Measurements from ENCODE around the gene SLC12A7. TPM values are rescaled to one million over a fixed set of nuclear protein-coding genes. Genes with fewer than 3 reads are reported as not detected.

The SLC12A7 gene
- total RNA-seq, 1 donor, result 3.4 TPM

DNA sequence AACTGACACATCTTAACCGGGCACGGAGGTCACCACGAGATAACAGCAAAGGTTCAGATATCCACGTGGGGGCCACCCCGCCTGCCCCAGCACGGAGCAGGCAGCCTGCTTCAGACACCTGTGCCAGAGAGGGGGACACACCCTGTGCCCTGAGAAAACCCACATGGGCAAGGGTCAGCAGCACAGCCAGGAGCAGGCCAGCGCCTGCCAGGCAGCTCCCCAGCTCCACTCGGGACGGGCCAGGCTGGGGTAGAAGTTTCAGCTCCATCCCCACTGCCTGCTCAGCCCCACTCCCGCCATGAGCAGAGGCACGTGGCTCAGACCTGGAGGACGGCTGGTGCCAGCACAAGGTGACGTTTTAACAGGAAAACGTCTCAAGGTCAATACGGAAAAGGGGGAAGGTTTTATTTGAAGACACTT lies 22.2 kb downstream of the SLC12A7 start:
- TF ChIP-seq, protein P1, sequence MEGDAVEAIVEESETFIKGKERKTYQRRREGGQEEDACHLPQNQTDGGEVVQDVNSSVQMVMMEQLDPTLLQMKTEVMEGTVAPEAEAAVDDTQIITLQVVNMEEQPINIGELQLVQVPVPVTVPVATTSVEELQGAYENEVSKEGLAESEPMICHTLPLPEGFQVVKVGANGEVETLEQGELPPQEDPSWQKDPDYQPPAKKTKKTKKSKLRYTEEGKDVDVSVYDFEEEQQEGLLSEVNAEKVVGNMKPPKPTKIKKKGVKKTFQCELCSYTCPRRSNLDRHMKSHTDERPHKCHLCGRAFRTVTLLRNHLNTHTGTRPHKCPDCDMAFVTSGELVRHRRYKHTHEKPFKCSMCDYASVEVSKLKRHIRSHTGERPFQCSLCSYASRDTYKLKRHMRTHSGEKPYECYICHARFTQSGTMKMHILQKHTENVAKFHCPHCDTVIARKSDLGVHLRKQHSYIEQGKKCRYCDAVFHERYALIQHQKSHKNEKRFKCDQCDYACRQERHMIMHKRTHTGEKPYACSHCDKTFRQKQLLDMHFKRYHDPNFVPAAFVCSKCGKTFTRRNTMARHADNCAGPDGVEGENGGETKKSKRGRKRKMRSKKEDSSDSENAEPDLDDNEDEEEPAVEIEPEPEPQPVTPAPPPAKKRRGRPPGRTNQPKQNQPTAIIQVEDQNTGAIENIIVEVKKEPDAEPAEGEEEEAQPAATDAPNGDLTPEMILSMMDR (IDR thresholded peaks at IDR 0.05; ENCODE audit: insufficient read depth, low read length), result no peak
- DNase-seq (ENCODE audit: low read depth), result no peak
- no peak overlapping the region for H3K4me3 ChIP-seq (ENCODE audit: low read depth, low read length)

DNA sequence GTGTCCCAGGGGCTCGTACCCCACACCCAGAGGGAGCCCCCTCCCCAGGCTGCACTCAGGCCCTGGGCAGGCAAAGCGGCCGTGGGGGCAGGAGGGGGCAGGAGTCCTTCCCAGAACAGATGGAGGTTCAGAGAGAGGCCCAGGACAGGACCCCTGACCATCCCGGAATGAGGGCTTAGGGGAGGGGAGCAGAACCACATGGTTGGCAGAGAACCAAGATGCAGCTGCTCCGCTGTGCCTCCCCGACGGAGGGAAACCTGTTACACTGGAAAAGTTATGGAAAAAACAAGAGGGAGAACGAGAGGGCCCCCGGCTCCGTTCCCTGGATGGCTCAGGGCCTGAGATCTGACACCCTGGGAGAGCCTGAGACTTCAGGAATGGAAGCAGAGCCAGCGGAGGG lies 22.7 kb downstream of the SLC12A7 start:
- H3K4me3 ChIP-seq (ENCODE audit: low read depth, low read length), result no peak overlapping the region
- TF ChIP-seq, protein P1 (IDR thresholded peaks at IDR 0.05; ENCODE audit: insufficient read depth, low read length), result no peak
- DNase-seq (ENCODE audit: low read depth), result no peak

DNA sequence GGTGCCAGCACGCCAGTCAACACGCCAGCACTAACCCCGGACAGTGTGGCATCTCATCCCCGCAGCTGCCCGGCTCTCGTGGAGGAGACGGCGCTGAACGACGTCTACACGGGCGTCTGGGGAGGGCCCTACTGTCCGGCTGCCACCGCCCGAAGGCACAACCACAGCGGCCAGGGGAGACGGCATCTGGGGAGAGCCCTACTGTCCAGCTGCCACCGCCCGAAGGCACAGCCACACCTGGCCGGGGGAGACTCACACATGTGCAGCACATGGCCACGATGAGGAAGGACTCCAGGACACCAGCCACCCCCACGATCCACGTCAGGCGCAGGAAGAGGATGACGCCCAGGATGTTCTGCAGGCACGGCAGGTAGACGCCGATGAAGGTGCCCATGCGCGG lies 23.1 kb downstream of the SLC12A7 start:
- no peak overlapping the region for H3K4me3 ChIP-seq (ENCODE audit: low read depth, low read length)
- DNase-seq (ENCODE audit: low read depth), result no peak
- TF ChIP-seq, protein P1 (IDR thresholded peaks at IDR 0.05; ENCODE audit: insufficient read depth, low read length), result no peak

DNA sequence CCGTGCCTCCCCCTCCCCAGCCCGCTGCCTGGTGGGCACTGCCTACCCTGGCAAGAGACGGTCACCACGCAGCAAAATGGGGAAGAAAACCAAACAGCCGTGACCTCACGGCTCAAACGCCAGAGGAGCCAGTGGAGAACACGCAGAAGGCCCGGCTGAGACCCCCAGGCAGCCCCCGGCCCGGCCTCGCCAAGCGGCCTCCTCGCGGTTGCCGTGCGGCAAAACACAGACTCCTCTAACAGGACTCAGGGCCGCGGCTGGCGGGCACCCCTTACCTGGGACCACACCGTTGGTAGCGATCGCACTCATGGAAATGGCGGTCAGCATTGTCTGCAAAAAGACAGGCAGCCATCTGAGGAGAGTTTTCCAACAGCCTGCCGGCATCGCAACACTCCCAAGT lies 23.8 kb downstream of the SLC12A7 start:
- H3K4me3 ChIP-seq (ENCODE audit: low read depth, low read length), result no peak overlapping the region
- TF ChIP-seq, protein P1 (IDR thresholded peaks at IDR 0.05; ENCODE audit: insufficient read depth, low read length), result no peak
- DNase-seq (ENCODE audit: low read depth), result no peak

DNA sequence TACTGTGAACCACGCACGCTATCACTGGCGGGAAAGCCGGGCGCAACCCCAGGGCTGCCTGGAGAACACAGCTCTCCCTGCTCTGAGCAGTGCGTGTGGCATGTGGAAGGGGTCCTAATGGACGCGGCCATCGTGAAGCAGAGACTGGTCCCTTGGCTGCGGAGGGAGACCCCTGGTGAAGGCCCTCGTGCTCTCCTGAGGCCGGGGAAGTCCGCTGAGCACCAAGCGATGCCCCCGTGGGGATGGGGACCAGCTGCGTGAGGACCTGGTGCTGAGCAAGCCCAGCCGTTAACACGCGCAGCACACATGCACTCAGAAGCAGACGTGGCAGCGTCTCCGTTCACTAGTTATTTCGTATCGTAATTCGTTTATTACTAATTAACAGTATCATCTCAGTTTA lies 24.4 kb downstream of the SLC12A7 start:
- H3K4me3 ChIP-seq (ENCODE audit: low read depth, low read length), result no peak overlapping the region

DNA sequence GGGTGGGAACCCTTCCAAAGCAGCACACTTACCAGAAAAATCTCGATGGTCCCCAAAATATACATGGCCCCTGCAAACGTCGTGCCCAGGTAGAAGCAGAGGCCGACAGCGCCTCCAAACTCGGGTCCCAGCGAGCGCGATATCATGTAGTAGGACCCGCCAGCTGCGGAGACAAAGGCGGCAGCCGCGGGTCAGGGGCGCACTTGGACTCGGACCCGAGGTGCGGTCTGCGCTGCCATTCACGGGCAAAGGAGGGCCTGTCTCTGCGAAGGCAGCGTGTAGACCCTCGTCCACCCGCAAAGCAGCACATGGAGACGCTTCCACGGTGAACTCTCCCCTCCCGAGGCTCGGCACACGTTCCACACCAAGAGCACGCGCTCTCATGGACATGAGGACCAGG lies 25.0 kb downstream of the SLC12A7 start:
- no peak for DNase-seq (ENCODE audit: low read depth)
- TF ChIP-seq, protein P1 (IDR thresholded peaks at IDR 0.05; ENCODE audit: insufficient read depth, low read length), result no peak
- H3K4me3 ChIP-seq (ENCODE audit: low read depth, low read length), result no peak overlapping the region

More for the DNA sequence above, 24.4 kb downstream of the SLC12A7 start:
- TF ChIP-seq, protein P1 (IDR thresholded peaks at IDR 0.05; ENCODE audit: insufficient read depth, low read length), result no peak
- no peak for DNase-seq (ENCODE audit: low read depth)

DNA sequence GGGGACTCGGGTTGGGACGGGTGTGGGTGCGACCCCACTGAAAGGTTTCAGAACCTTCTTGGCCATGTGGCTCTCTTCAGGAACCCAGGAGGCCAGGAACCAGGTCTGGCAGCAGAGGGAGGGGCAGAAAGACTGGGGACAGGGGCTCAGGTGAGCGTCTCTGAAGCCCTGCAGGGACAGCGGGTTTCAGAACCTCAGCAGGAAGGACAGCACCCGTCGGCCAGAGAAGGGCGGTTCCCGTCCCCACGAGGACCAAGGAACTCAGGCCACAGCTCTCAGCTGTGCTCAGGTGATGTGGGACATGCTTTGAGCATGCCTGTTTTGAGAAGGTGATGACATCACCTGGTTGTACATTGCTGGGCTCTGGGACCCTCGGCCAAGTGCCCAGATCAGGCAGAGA lies 25.7 kb downstream of the SLC12A7 start:
- TF ChIP-seq, protein P1 (IDR thresholded peaks at IDR 0.05; ENCODE audit: insufficient read depth, low read length), result no peak
- DNase-seq (ENCODE audit: low read depth), result no peak
- no peak overlapping the region for H3K4me3 ChIP-seq (ENCODE audit: low read depth, low read length)

All from fibroblast of the aortic adventitia (primary cell).